DND-41 (cell line): ENCODE measurements around the gene NCOR1.

Source experiments
- ATAC-seq: fragments of 200-7000 bp; cut with Tn5 transposase; 3 replicates; pipeline ENCODE4 v1.9.1; 2021; ENCODE audit warnings: low read depth; ENCODE audit not compliant: insufficient read depth
- DNase-seq: peaks from one replicate; pipeline ENCODE4 v3.0.0-alpha.2; 2020
- H2AFZ ChIP-seq: 2 replicates; pipeline ENCODE4 v1.6.0; 2012; ENCODE audit warnings: low read depth, low read length
- H3K27ac ChIP-seq: 2 replicates; pipeline ENCODE4 v1.5.1; 2012; ENCODE audit warnings: low read length, inconsistent platforms
- H3K27me3 ChIP-seq: fragments of 200-600 bp; sonication (generic); 2 replicates; pipeline ENCODE4 v1.6.0; 2012; ENCODE audit warnings: low read length, mild to moderate bottlenecking, inconsistent platforms; ENCODE audit not compliant: insufficient read depth, poor library complexity
- H3K36me3 ChIP-seq: 2 replicates; pipeline ENCODE4 v1.5.1; 2012; ENCODE audit warnings: low read length, inconsistent platforms; ENCODE audit not compliant: insufficient read depth
- H3K4me1 ChIP-seq: 2 replicates; pipeline ENCODE4 v1.5.1; 2012; ENCODE audit warnings: mild to moderate bottlenecking, low read length; ENCODE audit not compliant: insufficient read depth
- H3K4me2 ChIP-seq: 2 replicates; pipeline ENCODE4 v1.6.0; 2012; ENCODE audit warnings: mild to moderate bottlenecking, moderate library complexity, low read length, inconsistent platforms; ENCODE audit not compliant: insufficient read depth
- H3K4me3 ChIP-seq, 2 experiments: fragments of 200-600 bp in 1 of 2; shearing (Covaris generic) in 1 of 2; 2 replicates each; pipeline ENCODE4 v1.5.1; 2012 to 2016; ENCODE audit warnings: inconsistent platforms in 2 of 2, low read length in 2 of 2, mild to moderate bottlenecking in 2 of 2, low read depth in 1 of 2, moderate library complexity in 1 of 2
- H3K79me2 ChIP-seq: 2 replicates; pipeline ENCODE4 v1.6.0; 2012; ENCODE audit warnings: low read length, inconsistent platforms; ENCODE audit not compliant: insufficient read depth
- H3K9ac ChIP-seq: 2 replicates; pipeline ENCODE4 v1.6.0; 2012; ENCODE audit warnings: low read depth, mild to moderate bottlenecking, inconsistent platforms, low read length, moderate library complexity
- H3K9me3 ChIP-seq: 2 replicates; pipeline ENCODE4 v1.5.1; 2012; ENCODE audit warnings: low read length, moderate library complexity, mild to moderate bottlenecking, inconsistent platforms; ENCODE audit not compliant: insufficient read depth, severe bottlenecking
- H4K20me1 ChIP-seq: 2 replicates; pipeline ENCODE4 v1.6.0; 2012; ENCODE audit warnings: low read length; ENCODE audit not compliant: insufficient read depth
- EZH2 ChIP-seq: IDR thresholded peaks from 3 replicates; pipeline ENCODE4 v1.6.1; 2012; ENCODE audit warnings: borderline replicate concordance, low read depth, mild to moderate bottlenecking, moderate library complexity, low read length, inconsistent platforms; ENCODE audit not compliant: severe bottlenecking
- TF ChIP-seq, protein P1 (sequence below): IDR thresholded peaks from 2 replicates; pipeline ENCODE4 v1.5.1; 2012; ENCODE audit warnings: borderline replicate concordance, low read length, moderate library complexity, mild to moderate bottlenecking; ENCODE audit not compliant: poor library complexity, severe bottlenecking; ENCODE audit errors: extremely low read depth

NCOR1 gene

DNA sequence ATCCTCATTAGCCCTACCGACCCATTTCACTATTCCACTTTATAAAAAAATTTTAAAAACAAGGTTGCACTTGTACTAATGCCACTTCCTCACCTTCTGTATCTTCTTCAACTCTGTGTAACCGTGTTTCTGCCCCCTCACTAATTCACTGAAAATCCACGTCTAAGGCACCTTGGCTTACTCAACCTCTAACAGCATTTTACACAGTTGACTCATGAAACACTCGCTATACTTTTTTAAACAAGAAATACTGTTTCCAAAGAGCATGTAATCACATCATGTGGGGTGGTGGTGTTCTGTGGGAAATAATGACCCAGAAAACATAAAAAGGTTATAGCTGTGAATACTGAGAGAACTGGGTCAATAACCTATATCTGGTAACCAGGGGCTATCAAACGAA lies 79.9 kb downstream of the NCOR1 start:
- Histone ChIP-seq H3K4me2 (no peak overlapping the region), H3K79me2 (0 out of 2 replicates have a peak, but pooled peaks cover 2% of the 10 kb centered on the region), H4K20me1 (no peaks in the 10 kb centered on the region), H3K9ac (no peak overlapping the region), H3K4me3 (no peak overlapping the region), H2AFZ (no peak overlapping the region), H3K4me1 (no peaks in the 10 kb centered on the region), H3K9me3 (no peaks in the 10 kb centered on the region), H3K27ac (no peak overlapping the region), H3K36me3 (peaks cover 68% of the 10 kb centered on the region), H3K27me3 (no peaks in the 10 kb centered on the region)
- TF ChIP-seq, protein P1, sequence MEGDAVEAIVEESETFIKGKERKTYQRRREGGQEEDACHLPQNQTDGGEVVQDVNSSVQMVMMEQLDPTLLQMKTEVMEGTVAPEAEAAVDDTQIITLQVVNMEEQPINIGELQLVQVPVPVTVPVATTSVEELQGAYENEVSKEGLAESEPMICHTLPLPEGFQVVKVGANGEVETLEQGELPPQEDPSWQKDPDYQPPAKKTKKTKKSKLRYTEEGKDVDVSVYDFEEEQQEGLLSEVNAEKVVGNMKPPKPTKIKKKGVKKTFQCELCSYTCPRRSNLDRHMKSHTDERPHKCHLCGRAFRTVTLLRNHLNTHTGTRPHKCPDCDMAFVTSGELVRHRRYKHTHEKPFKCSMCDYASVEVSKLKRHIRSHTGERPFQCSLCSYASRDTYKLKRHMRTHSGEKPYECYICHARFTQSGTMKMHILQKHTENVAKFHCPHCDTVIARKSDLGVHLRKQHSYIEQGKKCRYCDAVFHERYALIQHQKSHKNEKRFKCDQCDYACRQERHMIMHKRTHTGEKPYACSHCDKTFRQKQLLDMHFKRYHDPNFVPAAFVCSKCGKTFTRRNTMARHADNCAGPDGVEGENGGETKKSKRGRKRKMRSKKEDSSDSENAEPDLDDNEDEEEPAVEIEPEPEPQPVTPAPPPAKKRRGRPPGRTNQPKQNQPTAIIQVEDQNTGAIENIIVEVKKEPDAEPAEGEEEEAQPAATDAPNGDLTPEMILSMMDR: no peak
- no peak for TF ChIP-seq EZH2
- ATAC-seq: no peak
- DNase-seq: no peak

DNA sequence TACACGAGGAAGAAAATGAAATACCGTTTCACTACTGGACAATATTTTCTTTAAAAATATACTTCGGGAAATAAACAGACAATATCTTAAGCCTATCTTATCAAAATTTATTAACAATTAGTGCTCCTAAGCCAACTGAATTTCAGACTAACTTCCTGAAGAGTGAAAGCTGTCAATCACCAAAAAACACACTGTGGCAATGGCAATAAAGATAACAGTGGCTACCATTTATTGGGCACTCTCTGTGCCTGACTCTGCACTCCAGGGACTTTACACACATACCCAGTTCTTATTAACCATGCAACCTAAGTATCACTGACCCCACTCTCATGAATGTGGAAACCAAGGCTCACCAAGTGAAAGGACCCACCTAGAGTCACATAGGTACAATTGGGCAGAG lies 83.7 kb downstream of the NCOR1 start:
- no peak for TF ChIP-seq EZH2
- TF ChIP-seq, protein P1: no peak

DNA sequence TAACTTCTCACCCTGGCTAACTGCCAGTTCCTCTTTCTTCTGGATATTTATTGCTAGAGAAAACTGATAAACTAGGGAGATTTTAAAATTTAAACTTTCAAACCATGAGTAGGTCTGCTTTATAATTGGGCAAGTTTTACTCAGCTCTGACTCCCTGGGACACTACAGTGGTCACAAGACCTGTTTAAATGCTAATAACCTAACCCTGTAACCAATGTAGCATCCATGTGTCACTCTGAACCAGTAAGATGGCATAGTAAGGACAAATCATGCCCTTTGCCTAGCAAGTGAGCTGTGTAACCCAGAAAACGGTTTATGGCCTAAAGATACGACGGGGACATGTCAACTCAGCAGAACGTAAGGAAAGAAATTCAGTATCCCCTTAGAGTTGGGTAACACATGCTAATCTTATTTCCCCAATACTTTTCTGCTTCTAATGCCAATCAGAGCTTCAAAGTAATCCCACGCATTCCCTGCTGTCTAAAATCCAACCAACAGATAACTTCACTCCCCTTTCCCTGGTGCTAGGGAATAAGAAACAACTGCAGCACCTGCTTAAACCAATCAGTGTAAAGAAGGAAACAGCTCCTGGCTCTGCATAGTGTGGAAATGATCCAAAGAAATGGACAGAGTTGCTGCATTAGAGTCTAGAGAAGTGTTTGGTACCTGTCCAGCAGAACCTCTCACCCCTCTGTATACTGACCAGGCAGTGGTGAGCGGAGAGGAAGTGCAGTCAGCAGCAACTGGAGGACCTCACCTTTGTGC lies 85.7 kb downstream of the NCOR1 start:
- ATAC-seq: no peak
- H3K36me3 ChIP-seq: peaks cover 71% of the 10 kb centered on the region

More for the DNA sequence above, 83.7 kb downstream of the NCOR1 start:
- no peak overlapping the region for H3K27ac ChIP-seq
- no peak overlapping the region for H3K9ac ChIP-seq
- peaks cover 74% of the 10 kb centered on the region for H3K36me3 ChIP-seq
- no peak overlapping the region for H3K4me2 ChIP-seq
- no peak overlapping the region for H2AFZ ChIP-seq
- DNase-seq (no peak), ATAC-seq (no peak)
- no peak overlapping the region for H3K4me3 ChIP-seq
- H3K27me3 ChIP-seq: no peaks in the 10 kb centered on the region
- 0 out of 2 replicates have a peak, but pooled peaks cover 2% of the 10 kb centered on the region for H3K79me2 ChIP-seq
- no peaks in the 10 kb centered on the region; the same call in 1 of the 2 replicates for H4K20me1 ChIP-seq
- no peaks in the 10 kb centered on the region for H3K4me1 ChIP-seq
- no peaks in the 10 kb centered on the region for H3K9me3 ChIP-seq

More for the DNA sequence above, 85.7 kb downstream of the NCOR1 start:
- H3K9ac ChIP-seq: no peak overlapping the region
- H4K20me1 ChIP-seq: no peaks in the 10 kb centered on the region; the same call in 1 of the 2 replicates
- H3K4me3 ChIP-seq: no peak overlapping the region
- no peak overlapping the region for H2AFZ ChIP-seq
- H3K27me3 ChIP-seq: no peaks in the 10 kb centered on the region
- H3K79me2 ChIP-seq: no peaks in the 10 kb centered on the region
- no peak overlapping the region for H3K27ac ChIP-seq
- no peak for TF ChIP-seq EZH2
- TF ChIP-seq, protein P1: no peak
- H3K4me2 ChIP-seq: no peak overlapping the region
- H3K4me1 ChIP-seq: no peaks in the 10 kb centered on the region
- DNase-seq: no peak
- no peaks in the 10 kb centered on the region for H3K9me3 ChIP-seq
